OCI-LY7 (cell line): ENCODE measurements around the gene SLC6A17.

Experiments used
- CTCF ChIP-seq: fragments of 200-600 bp; sonication (generic); conservative IDR thresholded peaks from 2 replicates; pipeline ENCODE4 v1.5.1; 2014; ENCODE audit warnings: mild to moderate bottlenecking, antibody characterized with exemption, low read length, moderate library complexity, mixed read lengths
- EZH2phosphoT487 ChIP-seq: fragments of 200-600 bp; sonication (generic); IDR thresholded peaks from 2 replicates; pipeline ENCODE4 v1.6.1; 2018; ENCODE audit warnings: low read depth, borderline replicate concordance, mild to moderate bottlenecking, mixed run types, antibody characterized with exemption, low read length, moderate library complexity, mixed read lengths

GRCh38 chr1:110234691-110235090 is 84.4 kb downstream of the SLC6A17 start:
- no peak for TF ChIP-seq CTCF
- TF ChIP-seq EZH2phosphoT487 = no peak
